ENCODE results near the gene MT1H.

Gene MT1H

GRCh38 chr16:56683424-56684172 is 14.0 kb downstream of the MT1H start:
- peak overlapping the region; percentile 75 for H3K4me3 ChIP-seq
- H3K36me3 ChIP-seq: peaks cover 19% of the 10 kb centered on the region; the same call in 1 of the 2 replicates
- peaks cover 10% of the 10 kb centered on the region; the same call in 1 of the 2 replicates for H3K9me3 ChIP-seq
- H3K27ac ChIP-seq: peak overlapping the region; percentile 82
- no peaks in the 10 kb centered on the region for H3K27me3 ChIP-seq
- no peak for TF ChIP-seq Cebpa-rat (IDR thresholded peaks at IDR 0.05)
- H4K20me1 ChIP-seq: no peaks in the 10 kb centered on the region
- H3K9ac ChIP-seq: peak overlapping the region; percentile 87
- H3K4me2 ChIP-seq: peak overlapping the region; percentile 89
- H3K4me1 ChIP-seq: peaks cover 78% of the 10 kb centered on the region

GRCh38 chr16:56684256-56684925 is 14.8 kb downstream of the MT1H start:
- Histone ChIP-seq H3K27me3 (no peaks in the 10 kb centered on the region), H3K36me3 (peaks cover 19% of the 10 kb centered on the region; the same call in 1 of the 2 replicates), H3K4me1 (peaks cover 86% of the 10 kb centered on the region), H3K4me3 (peak overlapping the region; percentile 75), H3K4me2 (peak overlapping the region; percentile 89), H3K9me3 (peaks cover 10% of the 10 kb centered on the region; the same call in 1 of the 2 replicates), H3K9ac (peak overlapping the region; percentile 87), H4K20me1 (no peaks in the 10 kb centered on the region), H3K27ac (peak overlapping the region; percentile 82)
- no peak for TF ChIP-seq Cebpa-rat (IDR thresholded peaks at IDR 0.05)

GRCh38 chr16:56684926-56685590 is 15.4 kb downstream of the MT1H start:
- Histone ChIP-seq H3K27me3 (no peaks in the 10 kb centered on the region), H3K4me2 (peak overlapping the region; percentile 89), H3K9ac (peak overlapping the region; percentile 87)

GRCh38 chr16:56686758-56687157 is 17.1 kb downstream of the MT1H start:
- Histone ChIP-seq H4K20me1 (no peaks in the 10 kb centered on the region), H3K36me3 (peaks cover 19% of the 10 kb centered on the region; the same call in 1 of the 2 replicates), H3K9ac (no peak overlapping the region), H3K27ac (no peak overlapping the region), H3K9me3 (peaks cover 10% of the 10 kb centered on the region; the same call in 1 of the 2 replicates), H3K4me3 (no peak overlapping the region), H3K4me2 (peak overlapping the region; percentile 89; the same call in 1 of the 2 replicates), H3K27me3 (no peaks in the 10 kb centered on the region), H3K4me1 (peaks cover 77% of the 10 kb centered on the region)
- no peak for TF ChIP-seq Cebpa-rat (IDR thresholded peaks at IDR 0.05)

More at GRCh38 chr16:56684926-56685590, 15.4 kb downstream of the MT1H start:
- Histone ChIP-seq H3K9me3 (peaks cover 10% of the 10 kb centered on the region; the same call in 1 of the 2 replicates), H3K27ac (peak overlapping the region; percentile 82), H3K4me1 (peaks cover 89% of the 10 kb centered on the region), H4K20me1 (no peaks in the 10 kb centered on the region), H3K4me3 (peak overlapping the region; percentile 75), H3K36me3 (peaks cover 19% of the 10 kb centered on the region; the same call in 1 of the 2 replicates)
- no peak for TF ChIP-seq Cebpa-rat (IDR thresholded peaks at IDR 0.05)

- Histone ChIP-seq H3K9me3 (peaks cover 10% of the 10 kb centered on the region; the same call in 1 of the 2 replicates), H3K4me1 (peaks cover 61% of the 10 kb centered on the region), H3K4me2 (peak overlapping the region; percentile 76), H3K9ac (0 out of 2 replicates have a peak overlapping the region, but pooled peaks have one; percentile 3), H3K27me3 (no peaks in the 10 kb centered on the region), H3K27ac (peak overlapping the region; percentile 44; the same call in 1 of the 2 replicates), H3K4me3 (no peak overlapping the region), H4K20me1 (no peaks in the 10 kb centered on the region), H3K36me3 (peaks cover 15% of the 10 kb centered on the region; the same call in 1 of the 2 replicates)
- TF ChIP-seq Cebpa-rat (IDR thresholded peaks at IDR 0.05): no peak
Observed at GRCh38 chr16:56688762-56689161, 19.1 kb downstream of the MT1H start.

GRCh38 chr16:56689171-56689570 is 19.6 kb downstream of the MT1H start:
- Histone ChIP-seq H3K9ac (no peak overlapping the region), H3K4me1 (peaks cover 57% of the 10 kb centered on the region), H3K4me2 (peak overlapping the region; percentile 76), H3K27me3 (no peaks in the 10 kb centered on the region), H3K36me3 (peaks cover 14% of the 10 kb centered on the region; the same call in 1 of the 2 replicates), H4K20me1 (no peaks in the 10 kb centered on the region), H3K27ac (peak overlapping the region; percentile 44; the same call in 1 of the 2 replicates), H3K9me3 (peaks cover 10% of the 10 kb centered on the region; the same call in 1 of the 2 replicates), H3K4me3 (no peak overlapping the region)
- no peak for TF ChIP-seq Cebpa-rat (IDR thresholded peaks at IDR 0.05)

GRCh38 chr16:56690420-56691122 is 21.0 kb downstream of the MT1H start:
- Histone ChIP-seq H3K4me3 (no peak overlapping the region), H3K27ac (no peak overlapping the region)

GRCh38 chr16:56691885-56692284 is 22.3 kb downstream of the MT1H start:
- Histone ChIP-seq H3K4me2 (no peak overlapping the region), H3K9me3 (peaks cover 22% of the 10 kb centered on the region), H4K20me1 (no peaks in the 10 kb centered on the region), H3K36me3 (peaks cover 3% of the 10 kb centered on the region; the same call in 1 of the 2 replicates), H3K4me1 (peaks cover 31% of the 10 kb centered on the region), H3K4me3 (no peak overlapping the region), H3K27me3 (no peaks in the 10 kb centered on the region), H3K9ac (no peak overlapping the region), H3K27ac (no peak overlapping the region)
- no peak for TF ChIP-seq Cebpa-rat (IDR thresholded peaks at IDR 0.05)

More at GRCh38 chr16:56690420-56691122, 21.0 kb downstream of the MT1H start:
- Histone ChIP-seq H3K4me2 (no peak overlapping the region), H3K4me1 (peaks cover 43% of the 10 kb centered on the region), H3K27me3 (no peaks in the 10 kb centered on the region), H3K9ac (no peak overlapping the region), H4K20me1 (no peaks in the 10 kb centered on the region), H3K36me3 (peaks cover 14% of the 10 kb centered on the region; the same call in 1 of the 2 replicates), H3K9me3 (peaks cover 20% of the 10 kb centered on the region)
- no peak for TF ChIP-seq Cebpa-rat (IDR thresholded peaks at IDR 0.05)

GRCh38 chr16:56695246-56695645 is 25.6 kb downstream of the MT1H start:
- Histone ChIP-seq H3K27me3 (no peaks in the 10 kb centered on the region), H3K27ac (no peak overlapping the region), H3K9ac (no peak overlapping the region), H3K4me2 (no peak overlapping the region), H3K9me3 (peaks cover 36% of the 10 kb centered on the region), H3K36me3 (no peaks in the 10 kb centered on the region), H3K4me1 (no peaks in the 10 kb centered on the region; the same call in 1 of the 2 replicates), H3K4me3 (no peak overlapping the region), H4K20me1 (no peaks in the 10 kb centered on the region)
- no peak for TF ChIP-seq Cebpa-rat (IDR thresholded peaks at IDR 0.05)
